Upper lobe of left lung (tissue), 6 donors: ENCODE data around the gene ZFYVE1. TPM values are rescaled to one million over a fixed set of nuclear protein-coding genes. Genes with fewer than 3 reads are reported as not detected.

Source experiments
- ATAC-seq, 2 donors: fragments of 200-7000 bp; cut with Tn5 transposase; one replicate each; pipeline ENCODE4 v1.9.1; 2022; ENCODE audit warnings: mild to moderate bottlenecking in 2 of 2, moderate library complexity in 2 of 2; ENCODE audit not compliant: low FRiP score in 2 of 2
- DNase-seq, 2 donors: peaks; one replicate each; pipeline ENCODE4 v3.0.0-alpha.2; 2019 to 2020
- H3K27ac ChIP-seq, 4 donors: fragments of 200-600 bp; sonication (generic); one replicate each; pipeline ENCODE4 v1.5.1; 2016 to 2019
- H3K27me3 ChIP-seq, 4 donors: fragments of 200-600 bp; sonication (generic); one replicate each; pipeline ENCODE4 v1.5.1; 2017 to 2019
- H3K36me3 ChIP-seq, 4 donors: fragments of 200-600 bp; sonication (generic); one replicate each; pipeline ENCODE4 v1.5.1; 2016 to 2019
- H3K4me1 ChIP-seq, 4 donors: fragments of 200-600 bp; sonication (generic); one replicate each; pipeline ENCODE4 v1.5.1; 2018 to 2019
- H3K4me3 ChIP-seq, 4 donors: fragments of 200-600 bp; sonication (generic); one replicate each; pipeline ENCODE4 v1.5.1; 2017 to 2019; ENCODE audit warnings: mild to moderate bottlenecking in 2 of 4, moderate library complexity in 1 of 4
- H3K9me3 ChIP-seq, 4 donors: fragments of 200-600 bp; sonication (generic); one replicate each; pipeline ENCODE4 v1.5.1; 2018 to 2019
- EP300 ChIP-seq, 4 donors: sonication (generic); formaldehyde crosslinking; IDR thresholded peaks; one replicate each; pipeline ENCODE4 v1.5.1; 2017; ENCODE audit warnings: antibody characterized with exemption in 4 of 4, control low read depth in 2 of 4
- POLR2A ChIP-seq, 4 donors: fragments of 450-650 bp; IDR thresholded peaks; one replicate each; pipeline ENCODE4 v1.5.1; 2016 to 2017; ENCODE audit warnings: antibody characterized with exemption in 4 of 4, mild to moderate bottlenecking in 2 of 4
- POLR2AphosphoS5 ChIP-seq, 2 donors: sonication (generic); formaldehyde crosslinking; IDR thresholded peaks; one replicate each; pipeline ENCODE4 v1.5.1; 2017; ENCODE audit warnings: antibody characterized with exemption in 2 of 2
- WGBS, 2 donors: methylation state at CpG; one replicate each; pipeline ENCODE4 v1.1.5; 2017 to 2018; 5-methylcytosine and 5-hydroxymethylcytosine counted together
- total RNA-seq, 6 donors: library from RNA; depleted of rRNA in 4 of 6; stranded (reverse); fragments of >200 nt in 4 of 6; gene quantifications; one replicate each; pipeline versions ENCODE4 v1.1.0 to v1.2.1, GENCODE V29; 2016 to 2021
- TF ChIP-seq, protein P1 (sequence below), 6 experiments: fragments of 450-650 bp in 4 of 6; fragments of 200-600 bp in 2 of 6; sonication (generic) in 2 of 6; IDR thresholded peaks; one replicate each; pipeline ENCODE4 v1.5.1; 2016 to 2019; ENCODE audit warnings: antibody characterized with exemption in 6 of 6
- donor health status: DM: no; HTN: no; CAD: no; lungs with moderate emphysema.
- donor health status: DM: no; HTN: yes; CAD: no; lungs with severe emphysema.

ZFYVE1 gene
- total RNA-seq, 6 donors from 2014 or later: 13.4 to 24.1 (median 22.0) TPM

- Histone ChIP-seq H3K27me3 (no peaks in the 10 kb centered on the region), H3K4me3 (no peak overlapping the region), H3K4me1 (no peaks in the 10 kb centered on the region), H3K36me3 (peaks cover 18 to 40% (median 28%) of the 10 kb centered on the region in 4 donors), H3K9me3 (no peaks in the 10 kb centered on the region), H3K27ac (no peak overlapping the region)
- DNase-seq (no peak), ATAC-seq (no peak)
- TF ChIP-seq POLR2A (IDR thresholded peaks at IDR 0.05) (no peak), EP300 (IDR thresholded peaks at IDR 0.05) (no peak), POLR2AphosphoS5 (IDR thresholded peaks at IDR 0.05) (no peak)
- TF ChIP-seq, protein P1, sequence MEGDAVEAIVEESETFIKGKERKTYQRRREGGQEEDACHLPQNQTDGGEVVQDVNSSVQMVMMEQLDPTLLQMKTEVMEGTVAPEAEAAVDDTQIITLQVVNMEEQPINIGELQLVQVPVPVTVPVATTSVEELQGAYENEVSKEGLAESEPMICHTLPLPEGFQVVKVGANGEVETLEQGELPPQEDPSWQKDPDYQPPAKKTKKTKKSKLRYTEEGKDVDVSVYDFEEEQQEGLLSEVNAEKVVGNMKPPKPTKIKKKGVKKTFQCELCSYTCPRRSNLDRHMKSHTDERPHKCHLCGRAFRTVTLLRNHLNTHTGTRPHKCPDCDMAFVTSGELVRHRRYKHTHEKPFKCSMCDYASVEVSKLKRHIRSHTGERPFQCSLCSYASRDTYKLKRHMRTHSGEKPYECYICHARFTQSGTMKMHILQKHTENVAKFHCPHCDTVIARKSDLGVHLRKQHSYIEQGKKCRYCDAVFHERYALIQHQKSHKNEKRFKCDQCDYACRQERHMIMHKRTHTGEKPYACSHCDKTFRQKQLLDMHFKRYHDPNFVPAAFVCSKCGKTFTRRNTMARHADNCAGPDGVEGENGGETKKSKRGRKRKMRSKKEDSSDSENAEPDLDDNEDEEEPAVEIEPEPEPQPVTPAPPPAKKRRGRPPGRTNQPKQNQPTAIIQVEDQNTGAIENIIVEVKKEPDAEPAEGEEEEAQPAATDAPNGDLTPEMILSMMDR (IDR thresholded peaks at IDR 0.05): no peak
- 90 to 92% methylated on average over 2 of the region's 2 CpGs for WGBS, 2 donors
Measured at GRCh38 chr14:73000073-73000472, 26.8 kb downstream of the ZFYVE1 start.

- Histone ChIP-seq H3K27me3 (no peaks in the 10 kb centered on the region), H3K4me3 (no peak overlapping the region), H3K4me1 (no peaks in the 10 kb centered on the region), H3K27ac (no peak overlapping the region), H3K9me3 (no peaks in the 10 kb centered on the region), H3K36me3 (peaks cover 18 to 48% (median 30%) of the 10 kb centered on the region in 4 donors)
- ATAC-seq: no peak
- TF ChIP-seq EP300 (IDR thresholded peaks at IDR 0.05) (no peak), POLR2A (IDR thresholded peaks at IDR 0.05) (no peak), POLR2AphosphoS5 (IDR thresholded peaks at IDR 0.05) (no peak)
- TF ChIP-seq, protein P1 (IDR thresholded peaks at IDR 0.05): no peak
- no peak for DNase-seq
- 98% methylated on average over 4 of the region's 4 CpGs for WGBS, 2 donors
Measured at GRCh38 chr14:72999316-72999715, 27.6 kb downstream of the ZFYVE1 start.

- Histone ChIP-seq H3K27ac (no peak overlapping the region), H3K4me3 (no peak overlapping the region), H3K9me3 (no peaks in the 10 kb centered on the region), H3K4me1 (no peaks in the 10 kb centered on the region), H3K36me3 (peaks cover 18 to 49% (median 32%) of the 10 kb centered on the region in 4 donors), H3K27me3 (no peaks in the 10 kb centered on the region)
- no peak for DNase-seq
- ATAC-seq: no peak
- 89 to 96% methylated on average over 2 of the region's 2 CpGs for whole genome bisulfite sequencing, 2 donors
- TF ChIP-seq POLR2A (IDR thresholded peaks at IDR 0.05) (no peak), POLR2AphosphoS5 (IDR thresholded peaks at IDR 0.05) (no peak), EP300 (IDR thresholded peaks at IDR 0.05) (no peak)
- TF ChIP-seq, protein P1 (IDR thresholded peaks at IDR 0.05): no peak
Measured at GRCh38 chr14:72998252-72998903, 28.5 kb downstream of the ZFYVE1 start.

- no peak for TF ChIP-seq EP300 (IDR thresholded peaks at IDR 0.05)
- TF ChIP-seq POLR2A (IDR thresholded peaks at IDR 0.05): no peak
- TF ChIP-seq POLR2AphosphoS5 (IDR thresholded peaks at IDR 0.05): no peak
- Histone ChIP-seq H3K4me1 (no peaks in the 10 kb centered on the region), H3K36me3 (peaks cover 18 to 64% (median 42%) of the 10 kb centered on the region in 4 donors), H3K9me3 (no peaks in the 10 kb centered on the region), H3K27me3 (no peaks in the 10 kb centered on the region), H3K27ac (no peak overlapping the region), H3K4me3 (no peak overlapping the region)
- WGBS, 2 donors: 87 to 88% methylated on average over 6 of the region's 6 CpGs
- DNase-seq (no peak), ATAC-seq (no peak)
Measured at GRCh38 chr14:72996916-72997315, 30.0 kb downstream of the ZFYVE1 start.

DNA sequence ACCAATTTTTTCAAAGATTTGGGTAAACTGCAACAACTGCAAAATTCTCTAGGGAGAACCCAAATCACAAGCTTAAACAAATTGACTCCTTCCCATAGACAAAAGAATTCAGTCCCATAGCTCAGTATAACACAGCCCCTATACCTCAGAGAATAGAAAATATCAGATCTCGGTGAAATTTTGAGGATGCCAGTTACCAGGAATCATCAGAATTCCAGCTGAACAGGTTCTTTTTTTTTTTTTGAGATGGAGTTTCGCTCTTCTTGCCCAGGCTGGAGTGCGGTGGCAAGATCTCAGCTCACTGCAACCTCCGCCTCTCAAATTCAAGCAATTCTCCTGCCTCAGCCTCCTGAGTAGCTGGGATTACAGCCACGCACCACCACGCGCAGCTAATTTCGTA lies 36.7 kb downstream of the ZFYVE1 start:
- ATAC-seq (no peak), DNase-seq (no peak)
- Histone ChIP-seq H3K27me3 (no peaks in the 10 kb centered on the region), H3K36me3 (peaks cover 0 to 72% (median 36%) of the 10 kb centered on the region in 4 donors), H3K27ac (no peak overlapping the region), H3K4me3 (no peak overlapping the region), H3K9me3 (no peaks in the 10 kb centered on the region), H3K4me1 (no peaks in the 10 kb centered on the region)
- 96% methylated on average over 8 of the region's 8 CpGs for WGBS, 2 donors
- TF ChIP-seq POLR2A (IDR thresholded peaks at IDR 0.05): no peak
- TF ChIP-seq POLR2AphosphoS5 (IDR thresholded peaks at IDR 0.05): no peak
- TF ChIP-seq, protein P1 (IDR thresholded peaks at IDR 0.05): no peak
- no peak for TF ChIP-seq EP300 (IDR thresholded peaks at IDR 0.05)
